ENCODE data around the gene CATSPER3.

GRCh38 chr5:135040034-135040332 lies 72.3 kb downstream of the CATSPER3 start:
- TF ChIP-seq CTCF (IDR thresholded peaks at IDR 0.05) (no peak), ZNF138 (CRISPR knock-in tag; conservative IDR thresholded peaks at IDR 0.05) (no peak), NFATC4 (CRISPR knock-in tag; IDR thresholded peaks at IDR 0.05) (no peak), USF1 (CRISPR knock-in tag; IDR thresholded peaks at IDR 0.05) (no peak), ZNF416 (CRISPR knock-in tag; IDR thresholded peaks at IDR 0.05) (no peak), PRRX2 (CRISPR knock-in tag; IDR thresholded peaks at IDR 0.05) (no peak), NR3C1 (CRISPR knock-in tag; conservative IDR thresholded peaks at IDR 0.05; ENCODE audit: low read depth) (no peak), JUN (CRISPR knock-in tag; IDR thresholded peaks at IDR 0.05) (no peak), SP1 (CRISPR knock-in tag; conservative IDR thresholded peaks at IDR 0.05) (no peak), TCF7 (CRISPR knock-in tag; IDR thresholded peaks at IDR 0.05; ENCODE audit: low read depth) (no peak)
- TF ChIP-seq, protein P1, sequence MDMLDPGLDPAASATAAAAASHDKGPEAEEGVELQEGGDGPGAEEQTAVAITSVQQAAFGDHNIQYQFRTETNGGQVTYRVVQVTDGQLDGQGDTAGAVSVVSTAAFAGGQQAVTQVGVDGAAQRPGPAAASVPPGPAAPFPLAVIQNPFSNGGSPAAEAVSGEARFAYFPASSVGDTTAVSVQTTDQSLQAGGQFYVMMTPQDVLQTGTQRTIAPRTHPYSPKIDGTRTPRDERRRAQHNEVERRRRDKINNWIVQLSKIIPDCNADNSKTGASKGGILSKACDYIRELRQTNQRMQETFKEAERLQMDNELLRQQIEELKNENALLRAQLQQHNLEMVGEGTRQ (CRISPR knock-in tag; IDR thresholded peaks at IDR 0.05) = no peak

Data from WTC11 (cell line).